GM13977 (cell line): ENCODE results near the gene MSRB3.

Experiments
- DNase-seq: peaks from one replicate; pipeline ENCODE4 v3.0.0; 2012; ENCODE audit warnings: low spot score
- CTCF ChIP-seq: IDR thresholded peaks from 2 replicates; pipeline ENCODE4 v1.5.1; 2012; ENCODE audit warnings: mild to moderate bottlenecking, control low read depth; ENCODE audit not compliant: insufficient read depth; ENCODE audit errors: extremely low read depth, missing control alignments
- in situ Hi-C: fragments of 300-500 bp; cut with MboI; formaldehyde crosslinking; loops from one replicate; pipeline ENCODE4 v1.12.0; 2022; ENCODE audit warnings: low sequenced_read_pairs, low pct_unique_long_range_greater_than_20kb, mixed read lengths, inconsistent platforms; ENCODE audit not compliant: unreplicated experiment

MSRB3 gene

GRCh38 chr12:65508276-65509035, 230.0 kb downstream of the MSRB3 start:
- no peak for TF ChIP-seq CTCF
- DNase-seq = no peak
- in situ Hi-C loops = no loop called here

GRCh38 chr12:65510007-65510406, 231.5 kb downstream of the MSRB3 start:
- no peak for TF ChIP-seq CTCF
- no peak for DNase-seq
- in situ Hi-C loops = no loop called here

GRCh38 chr12:65510584-65511050, 232.1 kb downstream of the MSRB3 start:
- TF ChIP-seq CTCF = no peak
- in situ Hi-C loops = no loop called here
- no peak for DNase-seq

GRCh38 chr12:65511134-65511834, 232.8 kb downstream of the MSRB3 start:
- no peak for DNase-seq
- in situ Hi-C loops = no loop called here
- no peak for TF ChIP-seq CTCF

GRCh38 chr12:65511912-65512311, 233.4 kb downstream of the MSRB3 start:
- TF ChIP-seq CTCF = no peak
- DNase-seq = no peak
- in situ Hi-C loops = no loop called here
